Mucosa of stomach (tissue), 1 donor: ENCODE measurements around the gene IRX3.
A peak's percentile ranks its signal among the peaks of the same experiment; 100 is the strongest.

Experiments
- H3K27me3 ChIP-seq: one replicate; pipeline ENCODE4 v1.7.0; 2013; ENCODE audit warnings: mild to moderate bottlenecking, low read length; ENCODE audit not compliant: control insufficient read depth, insufficient read depth
- H3K36me3 ChIP-seq: one replicate; pipeline ENCODE4 v1.7.0; 2013; ENCODE audit warnings: low read length; ENCODE audit not compliant: control insufficient read depth, insufficient read depth
- H3K4me1 ChIP-seq: one replicate; pipeline ENCODE4 v1.7.0; 2013; ENCODE audit warnings: mild to moderate bottlenecking, low read length; ENCODE audit not compliant: control insufficient read depth, insufficient read depth
- H3K4me3 ChIP-seq: one replicate; pipeline ENCODE4 v1.7.0; 2013; ENCODE audit warnings: low read length
- H3K9ac ChIP-seq: one replicate; pipeline ENCODE4 v1.7.0; 2013; ENCODE audit warnings: mild to moderate bottlenecking, low read length, moderate library complexity
- H3K9me3 ChIP-seq: one replicate; pipeline ENCODE4 v1.7.0; 2013; ENCODE audit warnings: mild to moderate bottlenecking, low read length, moderate library complexity; ENCODE audit not compliant: control insufficient read depth
- donor health status: Pancreatic carcinoma.

IRX3 gene

GRCh38 chr16:54286366-54287130 lies at the start of gene IRX3:
IRX3 (minus strand) TSS chr16:54286787; CDS start chr16:54286050, 737 bp downstream.
- no peaks in the 10 kb centered on the region for H3K9me3 ChIP-seq
- peak within 1 kb of the TSS; percentile 53 for H3K9ac ChIP-seq
- no peaks in the 10 kb centered on the region for H3K36me3 ChIP-seq
- peaks cover 93% of the 10 kb centered on the region for H3K27me3 ChIP-seq
- H3K4me1 ChIP-seq, result peaks cover 24% of the 10 kb centered on the region
- peak within 1 kb of the TSS; percentile 25 for H3K4me3 ChIP-seq

- H3K9ac ChIP-seq, result no peak overlapping the region
- no peaks in the 10 kb centered on the region for H3K36me3 ChIP-seq
- H3K27me3 ChIP-seq, result peaks cover 3% of the 10 kb centered on the region
- H3K9me3 ChIP-seq, result no peaks in the 10 kb centered on the region
- no peak overlapping the region for H3K4me3 ChIP-seq
- no peaks in the 10 kb centered on the region for H3K4me1 ChIP-seq
Observed at GRCh38 chr16:54335230-54335629, 48.6 kb upstream of the IRX3 start.

GRCh38 chr16:54334208-54334607 lies 47.6 kb upstream of the IRX3 start:
- Histone ChIP-seq H3K9me3 (no peaks in the 10 kb centered on the region), H3K9ac (no peak overlapping the region), H3K4me1 (no peaks in the 10 kb centered on the region), H3K27me3 (peaks cover 3% of the 10 kb centered on the region), H3K4me3 (no peak overlapping the region), H3K36me3 (no peaks in the 10 kb centered on the region)

- Histone ChIP-seq H3K36me3 (no peaks in the 10 kb centered on the region), H3K4me3 (no peak overlapping the region), H3K27me3 (no peaks in the 10 kb centered on the region), H3K9me3 (no peaks in the 10 kb centered on the region), H3K9ac (no peak overlapping the region), H3K4me1 (no peaks in the 10 kb centered on the region)
Observed at GRCh38 chr16:54331241-54332002, 44.8 kb upstream of the IRX3 start.

GRCh38 chr16:54327609-54328008 lies 41.0 kb upstream of the IRX3 start:
- Histone ChIP-seq H3K36me3 (no peaks in the 10 kb centered on the region), H3K27me3 (no peaks in the 10 kb centered on the region), H3K4me1 (no peaks in the 10 kb centered on the region), H3K4me3 (no peak overlapping the region), H3K9ac (no peak overlapping the region), H3K9me3 (no peaks in the 10 kb centered on the region)

- Histone ChIP-seq H3K27me3 (no peaks in the 10 kb centered on the region), H3K9ac (no peak overlapping the region), H3K4me3 (no peak overlapping the region), H3K36me3 (no peaks in the 10 kb centered on the region), H3K9me3 (no peaks in the 10 kb centered on the region), H3K4me1 (no peaks in the 10 kb centered on the region)
Observed at GRCh38 chr16:54326266-54326662, 39.7 kb upstream of the IRX3 start.

- no peaks in the 10 kb centered on the region for H3K27me3 ChIP-seq
- H3K4me3 ChIP-seq, result no peak overlapping the region
- no peak overlapping the region for H3K9ac ChIP-seq
- no peaks in the 10 kb centered on the region for H3K4me1 ChIP-seq
- no peaks in the 10 kb centered on the region for H3K9me3 ChIP-seq
- H3K36me3 ChIP-seq, result no peaks in the 10 kb centered on the region
Observed at GRCh38 chr16:54325616-54326265, 39.2 kb upstream of the IRX3 start.

- no peak overlapping the region for H3K9ac ChIP-seq
- H3K36me3 ChIP-seq, result no peaks in the 10 kb centered on the region
- H3K27me3 ChIP-seq, result no peaks in the 10 kb centered on the region
- no peak overlapping the region for H3K4me3 ChIP-seq
- no peaks in the 10 kb centered on the region for H3K4me1 ChIP-seq
- no peaks in the 10 kb centered on the region for H3K9me3 ChIP-seq
Observed at GRCh38 chr16:54324716-54325115, 38.1 kb upstream of the IRX3 start.

GRCh38 chr16:54320697-54321340 lies 34.2 kb upstream of the IRX3 start:
- Histone ChIP-seq H3K4me1 (no peaks in the 10 kb centered on the region), H3K36me3 (no peaks in the 10 kb centered on the region), H3K9ac (no peak overlapping the region), H3K9me3 (no peaks in the 10 kb centered on the region), H3K4me3 (no peak overlapping the region), H3K27me3 (no peaks in the 10 kb centered on the region)

GRCh38 chr16:54318941-54319340 lies 32.4 kb upstream of the IRX3 start:
- no peaks in the 10 kb centered on the region for H3K9me3 ChIP-seq
- H3K27me3 ChIP-seq, result no peaks in the 10 kb centered on the region
- no peak overlapping the region for H3K9ac ChIP-seq
- no peaks in the 10 kb centered on the region for H3K36me3 ChIP-seq
- no peak overlapping the region for H3K4me3 ChIP-seq
- no peaks in the 10 kb centered on the region for H3K4me1 ChIP-seq

- Histone ChIP-seq H3K9ac (no peak overlapping the region), H3K27me3 (no peaks in the 10 kb centered on the region), H3K9me3 (no peaks in the 10 kb centered on the region), H3K4me3 (no peak overlapping the region), H3K36me3 (no peaks in the 10 kb centered on the region), H3K4me1 (no peaks in the 10 kb centered on the region)
Observed at GRCh38 chr16:54317101-54317611, 30.6 kb upstream of the IRX3 start.
